ENCODE data around the gene ITIH2. TPM values are rescaled to one million over a fixed set of nuclear protein-coding genes. Genes with fewer than 3 reads are reported as not detected.
"Not testable (repeated sequence)": the region's sequence is repeated elsewhere in the genome, so short reads cannot be mapped to it uniquely, and the experiment has no call there.

Gene ITIH2
- total RNA-seq, 1 donor from 2014 or later, result not detected

DNA sequence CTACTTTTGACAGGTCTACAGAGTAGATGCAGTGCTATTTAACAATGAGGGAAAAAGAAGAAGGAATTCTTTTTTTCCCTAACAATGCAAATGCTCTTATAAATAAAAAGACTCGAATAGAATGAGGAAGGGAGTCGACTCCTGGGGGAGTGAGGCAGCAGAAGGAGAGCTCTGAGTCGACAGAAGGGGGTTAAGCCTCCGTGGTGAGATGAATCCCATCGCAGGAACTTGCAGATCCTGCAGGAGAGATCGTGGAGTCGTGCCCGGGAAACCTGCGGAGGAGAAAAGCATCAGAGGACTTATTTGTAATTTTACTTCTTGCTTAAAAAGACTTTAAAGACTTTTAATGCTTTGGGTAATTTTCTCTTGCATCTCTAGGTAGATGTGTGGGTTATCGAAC, 17.4 kb downstream of the ITIH2 start:
- DNase-seq (ENCODE audit: low read depth) (no peak), FAIRE-seq (no peak)
- Histone ChIP-seq H3K36me3 (ENCODE audit: control insufficient read depth, insufficient read depth, low read length) (no peaks in the 10 kb centered on the region), H3K4me3 (ENCODE audit: low read depth, low read length) (no peak overlapping the region), H3K27me3 (ENCODE audit: control insufficient read depth, insufficient read depth, low read length) (no peaks in the 10 kb centered on the region)
- TF ChIP-seq, protein P1, sequence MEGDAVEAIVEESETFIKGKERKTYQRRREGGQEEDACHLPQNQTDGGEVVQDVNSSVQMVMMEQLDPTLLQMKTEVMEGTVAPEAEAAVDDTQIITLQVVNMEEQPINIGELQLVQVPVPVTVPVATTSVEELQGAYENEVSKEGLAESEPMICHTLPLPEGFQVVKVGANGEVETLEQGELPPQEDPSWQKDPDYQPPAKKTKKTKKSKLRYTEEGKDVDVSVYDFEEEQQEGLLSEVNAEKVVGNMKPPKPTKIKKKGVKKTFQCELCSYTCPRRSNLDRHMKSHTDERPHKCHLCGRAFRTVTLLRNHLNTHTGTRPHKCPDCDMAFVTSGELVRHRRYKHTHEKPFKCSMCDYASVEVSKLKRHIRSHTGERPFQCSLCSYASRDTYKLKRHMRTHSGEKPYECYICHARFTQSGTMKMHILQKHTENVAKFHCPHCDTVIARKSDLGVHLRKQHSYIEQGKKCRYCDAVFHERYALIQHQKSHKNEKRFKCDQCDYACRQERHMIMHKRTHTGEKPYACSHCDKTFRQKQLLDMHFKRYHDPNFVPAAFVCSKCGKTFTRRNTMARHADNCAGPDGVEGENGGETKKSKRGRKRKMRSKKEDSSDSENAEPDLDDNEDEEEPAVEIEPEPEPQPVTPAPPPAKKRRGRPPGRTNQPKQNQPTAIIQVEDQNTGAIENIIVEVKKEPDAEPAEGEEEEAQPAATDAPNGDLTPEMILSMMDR (IDR thresholded peaks at IDR 0.05; ENCODE audit: insufficient read depth, low read length, severe bottlenecking), result no peak

- H3K36me3 ChIP-seq (ENCODE audit: control insufficient read depth, insufficient read depth, low read length), result no peaks in the 10 kb centered on the region
- no peaks in the 10 kb centered on the region for H3K27me3 ChIP-seq (ENCODE audit: control insufficient read depth, insufficient read depth, low read length)
- TF ChIP-seq, protein P1 (IDR thresholded peaks at IDR 0.05; ENCODE audit: insufficient read depth, low read length, severe bottlenecking), result no peak
- no peak overlapping the region for H3K4me3 ChIP-seq (ENCODE audit: low read depth, low read length)
- no peak for FAIRE-seq
- no peak for DNase-seq (ENCODE audit: low read depth)
Observed at GRCh38 chr10:7722927-7723529, 19.9 kb downstream of the ITIH2 start.

DNA sequence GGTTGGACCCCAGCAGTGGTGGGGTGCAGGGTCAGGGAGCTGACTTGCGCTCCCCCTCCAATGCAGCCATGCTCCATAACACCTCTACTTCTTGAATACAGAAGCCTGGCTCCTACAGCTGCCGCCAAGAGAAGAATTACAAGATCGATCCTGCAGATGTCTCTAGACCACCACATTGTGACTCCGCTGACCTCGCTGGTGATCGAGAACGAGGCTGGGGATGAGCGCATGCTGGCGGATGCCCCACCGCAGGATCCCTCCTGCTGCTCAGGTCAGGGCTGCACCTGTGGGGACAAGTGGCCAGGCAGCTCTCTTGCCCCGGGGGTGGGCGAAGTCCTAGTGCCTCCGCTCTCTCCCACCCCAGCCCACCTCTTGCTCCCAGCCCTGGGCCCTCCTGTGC, 31.7 kb downstream of the ITIH2 start:
- TF ChIP-seq, protein P1 (IDR thresholded peaks at IDR 0.05; ENCODE audit: insufficient read depth, low read length, severe bottlenecking), result no peak
- H3K36me3 ChIP-seq (ENCODE audit: control insufficient read depth, insufficient read depth, low read length), result no peaks in the 10 kb centered on the region
- DNase-seq (ENCODE audit: low read depth) (no peak), FAIRE-seq (no peak)
- H3K27me3 ChIP-seq (ENCODE audit: control insufficient read depth, insufficient read depth, low read length), result no peaks in the 10 kb centered on the region
- no peak overlapping the region for H3K4me3 ChIP-seq (ENCODE audit: low read depth, low read length)

- H3K27me3 ChIP-seq (ENCODE audit: control insufficient read depth, insufficient read depth, low read length), result no peaks in the 10 kb centered on the region
- FAIRE-seq (no peak), DNase-seq (ENCODE audit: low read depth) (no peak)
- H3K4me3 ChIP-seq (ENCODE audit: low read depth, low read length), result no peak overlapping the region
- TF ChIP-seq, protein P1 (IDR thresholded peaks at IDR 0.05; ENCODE audit: insufficient read depth, low read length, severe bottlenecking), result no peak
- H3K36me3 ChIP-seq (ENCODE audit: control insufficient read depth, insufficient read depth, low read length), result no peaks in the 10 kb centered on the region
Observed at GRCh38 chr10:7738536-7739407, 35.7 kb downstream of the ITIH2 start.

DNA sequence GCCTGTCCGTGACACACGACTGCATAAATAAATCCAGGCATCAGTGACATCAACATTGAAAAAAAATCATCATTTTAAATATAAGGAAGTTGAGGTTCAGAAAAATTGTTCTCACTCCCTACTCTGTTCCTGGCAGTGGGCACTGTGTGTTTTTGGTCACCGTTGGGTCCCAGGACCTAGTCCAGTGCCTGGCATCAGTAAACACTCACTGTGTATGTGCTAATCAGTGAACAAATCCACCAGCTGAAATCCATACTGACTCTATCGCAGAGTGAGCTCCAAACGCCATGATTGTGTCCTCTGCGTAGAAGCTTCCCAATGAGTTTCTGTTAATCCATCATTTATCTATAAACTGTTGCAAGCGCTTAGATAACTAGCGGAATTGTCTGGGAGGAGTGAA, 41.2 kb downstream of the ITIH2 start:
- FAIRE-seq (no peak), DNase-seq (ENCODE audit: low read depth) (no peak)
- H3K36me3 ChIP-seq (ENCODE audit: control insufficient read depth, insufficient read depth, low read length), result no peaks in the 10 kb centered on the region
- TF ChIP-seq, protein P1 (IDR thresholded peaks at IDR 0.05; ENCODE audit: insufficient read depth, low read length, severe bottlenecking), result no peak
- no peak overlapping the region for H3K4me3 ChIP-seq (ENCODE audit: low read depth, low read length)
- H3K27me3 ChIP-seq (ENCODE audit: control insufficient read depth, insufficient read depth, low read length), result no peaks in the 10 kb centered on the region

DNA sequence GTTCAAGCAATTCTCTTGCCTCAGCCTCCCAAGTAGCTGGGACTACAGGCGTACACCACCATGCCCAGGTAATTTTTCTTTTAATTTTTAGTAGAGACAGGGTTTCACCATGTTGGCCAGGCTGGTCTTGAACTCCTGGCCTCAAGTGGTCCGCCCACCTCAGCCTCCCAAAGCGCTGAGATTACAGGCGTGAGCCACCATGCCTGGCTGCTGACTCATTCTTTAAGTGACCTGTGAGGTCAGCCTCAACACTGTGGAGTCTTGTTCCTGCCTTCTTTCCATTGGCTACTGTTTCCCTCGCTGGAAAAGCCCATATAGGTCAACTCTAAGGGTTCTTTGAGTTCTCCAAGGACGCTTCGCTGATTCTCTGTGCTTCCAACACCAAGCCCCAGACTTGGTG, 45.5 kb downstream of the ITIH2 start:
- FAIRE-seq; H3K36me3 ChIP-seq (ENCODE audit: control insufficient read depth, insufficient read depth, low read length); DNase-seq (ENCODE audit: low read depth); H3K27me3 ChIP-seq (ENCODE audit: control insufficient read depth, insufficient read depth, low read length); H3K4me3 ChIP-seq (ENCODE audit: low read depth, low read length): not testable (repeated sequence)

All from bronchial epithelial cell (primary cell).